ENCODE measurements around the gene PIK3R2. TPM values are rescaled to one million over a fixed set of nuclear protein-coding genes. Genes with fewer than 3 reads are reported as not detected.

The PIK3R2 gene
- total and polyA plus RNA-seq, 2 of the 8 experiments (the other 6 are each of a cell fraction or from before 2014, with no cell fraction given), result 21.7 to 57.1 TPM

DNA sequence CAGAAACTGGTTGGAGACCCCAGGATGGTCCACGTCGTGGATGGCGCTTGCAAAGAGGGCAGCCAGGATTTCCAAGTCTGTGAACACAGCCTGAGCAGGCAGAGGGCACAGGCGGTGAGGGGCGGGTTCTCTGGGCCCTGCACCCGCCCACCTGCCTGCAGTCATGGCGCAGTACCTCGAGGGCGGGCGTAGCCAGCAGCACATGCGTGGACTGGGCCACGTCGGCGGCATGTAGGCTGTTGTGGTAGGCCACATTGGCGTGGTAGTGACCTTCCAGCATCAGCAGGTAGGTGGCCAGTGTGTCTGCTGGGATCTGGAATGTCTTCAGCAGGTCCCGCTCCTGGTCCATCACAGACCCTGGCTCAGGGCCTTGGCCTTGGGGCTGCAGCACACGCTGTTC, 65.2 kb downstream of the PIK3R2 start:
- Histone ChIP-seq H2AFZ (ENCODE audit: low read length) (no peak overlapping the region), H3K9me3 (ENCODE audit: insufficient read depth in 2 of 2, low read depth in 1 of 2, low read length in 1 of 2) (no peaks in the 10 kb centered on the region), H3K36me3 (ENCODE audit: control insufficient read depth in 2 of 4, insufficient read depth in 4 of 4, low read length in 3 of 4) (no peaks in the 10 kb centered on the region), H3K27ac (ENCODE audit: low read depth, low read length) (no peak overlapping the region), H4K8ac (ENCODE audit: extremely low read depth, insufficient read depth, low read length) (no peak overlapping the region), H3K27me3 (replicated peaks in 1 of 4; ENCODE audit: control insufficient read depth in 3 of 4, extremely low read depth in 1 of 4, insufficient read depth in 3 of 4, low read length in 3 of 4) (no peaks in the 10 kb centered on the region), H3K4me3 (ENCODE audit: extremely low read depth in 1 of 4, insufficient read depth in 2 of 4, low read depth in 3 of 4, low read length in 4 of 4) (no peak overlapping the region), H3K9ac (replicated peaks in 1 of 4; ENCODE audit: extremely low read depth in 1 of 4, low read depth in 3 of 4, low read length in 3 of 4) (peak overlapping the region in 1 of 4 experiments; percentile 30; a peak in 1 of 7 replicates), H2AK5ac (ENCODE audit: low read depth, low read length) (no peak overlapping the region), H2BK12ac (ENCODE audit: low read depth, low read length) (no peak overlapping the region), H2BK20ac (ENCODE audit: low read length) (0 out of 2 replicates have a peak overlapping the region, but pooled peaks have one; percentile 18), H3K18ac (ENCODE audit: extremely low read depth, low read length) (no peak overlapping the region), H4K20me1 (replicated peaks in 1 of 2; ENCODE audit: control insufficient read depth in 1 of 2, insufficient read depth in 2 of 2, low read length in 2 of 2) (no peaks in the 10 kb centered on the region), H2BK5ac (ENCODE audit: low read depth, low read length) (no peak overlapping the region), H3K56ac (replicated peaks; ENCODE audit: insufficient read length, low read depth, low read length) (no peak overlapping the region), H3K23ac (ENCODE audit: insufficient read length) (no peak overlapping the region), H4K91ac (replicated peaks; ENCODE audit: insufficient read length, low read length) (no peak overlapping the region), H3K79me2 (ENCODE audit: control insufficient read depth in 1 of 2, insufficient read depth in 2 of 2, low read length in 2 of 2) (no peaks in the 10 kb centered on the region), H2BK120ac (replicated peaks; ENCODE audit: low read depth, low read length) (no peak overlapping the region), H3K4me1 (replicated peaks in 1 of 4; ENCODE audit: control insufficient read depth in 3 of 4, insufficient read depth in 4 of 4, low read length in 3 of 4) (peaks cover 0 to 6% (median 6%) of the 10 kb centered on the region in 4 experiments; a peak in 5 of 7 replicates), H3K79me1 (ENCODE audit: low read depth, low read length) (no peaks in the 10 kb centered on the region), H3K23me2 (ENCODE audit: low read depth, low read length) (no peaks in the 10 kb centered on the region; the same call in 1 of the 2 replicates), H3K14ac (ENCODE audit: insufficient read length) (no peak overlapping the region), H3K4me2 (ENCODE audit: insufficient read depth in 1 of 2, low read depth in 2 of 2, low read length in 2 of 2) (no peak overlapping the region), H2BK15ac (ENCODE audit: low read length) (no peak overlapping the region), H4K5ac (ENCODE audit: insufficient read length, low read depth, low read length) (no peak overlapping the region), H3K4ac (replicated peaks; ENCODE audit: insufficient read length, low read depth, low read length) (no peak overlapping the region)
- POLR2A ChIA-PET (ENCODE audit: partially characterized antibody), result interaction anchor here (3.3 kb wide), 1 partner anchor 9 kb away, joined by 24 read pairs; no protein-coding TSS in a partner anchor
- FAIRE-seq (no peak), DNase-seq (ENCODE audit: low read depth in 1 of 2, low spot score in 2 of 2) (no peak)
- CTCF ChIA-PET (ENCODE audit: partially characterized antibody), result interaction anchor here (2.0 to 8.3 kb wide), 4 partner anchors 9 to 105 kb away, joined by 5 to 87 read pairs (median 48); a partner anchor contains a TSS
- WGBS, 2 experiments (ENCODE audit: extremely low coverage in 1 of 2, insufficient coverage in 1 of 2, insufficient read length in 1 of 2, insufficient replicate concordance in 2 of 2, low coverage in 1 of 2, low lambda C conversion rate in 2 of 2, missing lambda C conversion rate in 1 of 2), result 94% methylated on average over 17 of the region's 17 CpGs; no CpG with 5 or more reads in 1 of the 2 experiments
- TF ChIP-seq, protein P1, sequence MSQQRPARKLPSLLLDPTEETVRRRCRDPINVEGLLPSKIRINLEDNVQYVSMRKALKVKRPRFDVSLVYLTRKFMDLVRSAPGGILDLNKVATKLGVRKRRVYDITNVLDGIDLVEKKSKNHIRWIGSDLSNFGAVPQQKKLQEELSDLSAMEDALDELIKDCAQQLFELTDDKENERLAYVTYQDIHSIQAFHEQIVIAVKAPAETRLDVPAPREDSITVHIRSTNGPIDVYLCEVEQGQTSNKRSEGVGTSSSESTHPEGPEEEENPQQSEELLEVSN (IDR thresholded peaks at IDR 0.05), result no peak
- no peak for TF ChIP-seq SUZ12 (IDR thresholded peaks at IDR 0.05; ENCODE audit: low read length)
- no peak for TF ChIP-seq KDM5A (IDR thresholded peaks at IDR 0.05; ENCODE audit: low read length)
- TF ChIP-seq RXRA (IDR thresholded peaks at IDR 0.05; ENCODE audit: insufficient read depth, low read depth, low read length), result no peak
- TF ChIP-seq BRCA1 (IDR thresholded peaks at IDR 0.05; ENCODE audit: low read depth, low read length), result no peak
- TF ChIP-seq KDM1A (IDR thresholded peaks at IDR 0.05; ENCODE audit: borderline replicate concordance, low read length), result no peak
